ENCODE results near the gene RUSC2. TPM values are rescaled to one million over a fixed set of nuclear protein-coding genes. Genes with fewer than 3 reads are reported as not detected.

Gene RUSC2
- total and polyA plus RNA-seq, 2 donors (not counting 1 experiment from before 2014, with no cell fraction given) = 0.27 to 0.76 TPM

DNA sequence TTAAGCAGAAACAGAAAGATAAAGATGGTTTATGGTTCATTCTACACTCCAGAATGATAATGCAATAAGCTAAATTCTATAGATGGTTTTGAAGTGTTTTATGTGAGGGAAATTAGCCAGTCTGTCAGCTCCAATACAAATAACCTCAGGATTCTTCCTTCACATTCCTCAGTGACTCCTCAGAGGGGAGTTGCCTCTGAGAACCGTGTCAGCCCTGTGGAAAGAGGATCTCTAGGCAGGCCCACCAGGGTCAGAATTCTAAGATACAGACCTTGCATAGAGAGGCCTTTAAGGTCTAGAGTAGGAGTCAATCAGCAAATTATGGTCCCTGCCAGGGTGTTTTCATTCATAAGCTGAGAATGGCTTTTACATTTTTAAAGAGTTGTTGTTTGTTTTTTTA lies 26.6 kb downstream of the RUSC2 start:
- no CpG with 5 or more reads among the region's 1 CpG for WGBS (ENCODE audit: insufficient coverage)

DNA sequence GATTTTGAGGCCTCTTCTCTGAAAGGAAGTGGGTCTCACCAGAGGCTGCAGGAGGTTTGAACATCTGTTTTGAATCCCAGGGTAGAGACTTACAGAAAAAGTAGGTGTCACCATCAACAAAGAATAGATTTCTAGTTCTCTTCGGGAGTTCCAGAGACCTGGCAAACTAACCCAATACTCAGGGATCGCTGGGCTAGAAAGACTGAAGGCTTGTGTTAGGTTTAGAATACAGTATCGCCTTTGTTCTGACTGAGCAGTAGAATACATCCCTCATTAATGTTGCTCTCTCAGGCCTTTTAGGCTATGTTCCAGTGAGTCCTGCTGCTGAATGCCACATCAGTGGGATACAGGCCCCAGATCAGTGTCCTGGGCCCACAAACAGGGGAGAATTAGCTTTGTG lies 27.2 kb downstream of the RUSC2 start:
- H3K4me1 ChIP-seq (ENCODE audit: control insufficient read depth in 2 of 2, insufficient read depth in 2 of 2, low read length in 2 of 2) = no peaks in the 10 kb centered on the region
- CTCF ChIA-PET = no interaction called here
- no peaks in the 10 kb centered on the region for H4K20me1 ChIP-seq (ENCODE audit: control insufficient read depth, insufficient read depth, low read length, poor library complexity, severe bottlenecking)
- Mint-ChIP-seq H3K9me3 (ENCODE audit: insufficient read depth) (no peaks in the 10 kb centered on the region), H3K27me3 (peaks cover 10% of the 10 kb centered on the region), H3K4me1 (no peaks in the 10 kb centered on the region), H3K27ac (no peak overlapping the region), H3K4me3 (no peak overlapping the region)
- no peak overlapping the region for H3K4me2 ChIP-seq (replicated peaks; ENCODE audit: low read depth, low read length, poor library complexity, severe bottlenecking)
- H3K36me3 ChIP-seq (replicated peaks in 1 of 2; ENCODE audit: control extremely low read depth in 1 of 2, control insufficient read depth in 1 of 2, extremely low read depth in 1 of 2, insufficient read depth in 2 of 2, low read length in 1 of 2) = no peaks in the 10 kb centered on the region
- WGBS (ENCODE audit: insufficient coverage) = 100% methylated on average over 3 of the region's 3 CpGs
- no peak overlapping the region for H2AFZ ChIP-seq (ENCODE audit: insufficient read depth, low read depth, low read length, poor library complexity, severe bottlenecking)
- ATAC-seq (ENCODE audit: low read depth) = no peak
- no peak overlapping the region for H3K27ac ChIP-seq (ENCODE audit: low read length in 2 of 2)
- no peak overlapping the region for H3K9ac ChIP-seq (ENCODE audit: low read length)
- intact Hi-C loops (cut with micrococcal nuclease) = no loop called here
- no peaks in the 10 kb centered on the region for H3K79me2 ChIP-seq (ENCODE audit: control insufficient read depth, insufficient read depth, low read length)
- TF ChIP-seq EZH2 (IDR thresholded peaks at IDR 0.05; ENCODE audit: borderline replicate concordance, insufficient read depth, low read depth, low read length, poor library complexity, severe bottlenecking) = no peak
- TF ChIP-seq, protein P1, sequence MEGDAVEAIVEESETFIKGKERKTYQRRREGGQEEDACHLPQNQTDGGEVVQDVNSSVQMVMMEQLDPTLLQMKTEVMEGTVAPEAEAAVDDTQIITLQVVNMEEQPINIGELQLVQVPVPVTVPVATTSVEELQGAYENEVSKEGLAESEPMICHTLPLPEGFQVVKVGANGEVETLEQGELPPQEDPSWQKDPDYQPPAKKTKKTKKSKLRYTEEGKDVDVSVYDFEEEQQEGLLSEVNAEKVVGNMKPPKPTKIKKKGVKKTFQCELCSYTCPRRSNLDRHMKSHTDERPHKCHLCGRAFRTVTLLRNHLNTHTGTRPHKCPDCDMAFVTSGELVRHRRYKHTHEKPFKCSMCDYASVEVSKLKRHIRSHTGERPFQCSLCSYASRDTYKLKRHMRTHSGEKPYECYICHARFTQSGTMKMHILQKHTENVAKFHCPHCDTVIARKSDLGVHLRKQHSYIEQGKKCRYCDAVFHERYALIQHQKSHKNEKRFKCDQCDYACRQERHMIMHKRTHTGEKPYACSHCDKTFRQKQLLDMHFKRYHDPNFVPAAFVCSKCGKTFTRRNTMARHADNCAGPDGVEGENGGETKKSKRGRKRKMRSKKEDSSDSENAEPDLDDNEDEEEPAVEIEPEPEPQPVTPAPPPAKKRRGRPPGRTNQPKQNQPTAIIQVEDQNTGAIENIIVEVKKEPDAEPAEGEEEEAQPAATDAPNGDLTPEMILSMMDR (IDR thresholded peaks at IDR 0.05) = no peak
- H3K9me3 ChIP-seq (ENCODE audit: control extremely low read depth in 1 of 3, control insufficient read depth in 2 of 3, insufficient read depth in 1 of 3, low read length in 2 of 3) = no peaks in the 10 kb centered on the region
- DNase-seq = no peak
- H3K4me3 ChIP-seq (ENCODE audit: control extremely low read depth in 1 of 5, extremely low read depth in 1 of 5, insufficient read depth in 1 of 5, low read depth in 2 of 5, low read length in 4 of 5) = no peak overlapping the region
- H3K27me3 ChIP-seq (replicated peaks in 1 of 4; ENCODE audit: control extremely low read depth in 1 of 4, control insufficient read depth in 3 of 4, insufficient read depth in 4 of 4, low read length in 3 of 4) = no peaks in the 10 kb centered on the region
- POLR2A ChIA-PET = interaction anchor here (0.6 kb wide), 1 partner anchor 52 kb away, joined by 3 read pairs; no protein-coding TSS in a partner anchor

More for the DNA sequence above, 26.6 kb downstream of the RUSC2 start:
- no peak for DNase-seq
- H3K4me1 Mint-ChIP-seq = no peaks in the 10 kb centered on the region
- no peaks in the 10 kb centered on the region for H3K79me2 ChIP-seq (ENCODE audit: control insufficient read depth, insufficient read depth, low read length)
- no peak overlapping the region for H3K4me3 ChIP-seq (ENCODE audit: control extremely low read depth in 1 of 5, extremely low read depth in 1 of 5, insufficient read depth in 1 of 5, low read depth in 2 of 5, low read length in 4 of 5)
- H3K27ac Mint-ChIP-seq = no peak overlapping the region
- H3K4me1 ChIP-seq (ENCODE audit: control insufficient read depth in 2 of 2, insufficient read depth in 2 of 2, low read length in 2 of 2) = no peaks in the 10 kb centered on the region
- no peaks in the 10 kb centered on the region for H3K9me3 ChIP-seq (ENCODE audit: control extremely low read depth in 1 of 3, control insufficient read depth in 2 of 3, insufficient read depth in 1 of 3, low read length in 2 of 3)
- no peaks in the 10 kb centered on the region for H3K27me3 ChIP-seq (replicated peaks in 1 of 4; ENCODE audit: control extremely low read depth in 1 of 4, control insufficient read depth in 3 of 4, insufficient read depth in 4 of 4, low read length in 3 of 4)
- H3K27ac ChIP-seq (ENCODE audit: low read length in 2 of 2) = no peak overlapping the region
- TF ChIP-seq EZH2 (IDR thresholded peaks at IDR 0.05; ENCODE audit: borderline replicate concordance, insufficient read depth, low read depth, low read length, poor library complexity, severe bottlenecking) = no peak
- TF ChIP-seq, protein P1 (IDR thresholded peaks at IDR 0.05) = no peak
- peaks cover 10% of the 10 kb centered on the region for H3K27me3 Mint-ChIP-seq
- no peaks in the 10 kb centered on the region for H3K36me3 ChIP-seq (replicated peaks in 1 of 2; ENCODE audit: control extremely low read depth in 1 of 2, control insufficient read depth in 1 of 2, extremely low read depth in 1 of 2, insufficient read depth in 2 of 2, low read length in 1 of 2)
- ATAC-seq (ENCODE audit: low read depth) = no peak
- H2AFZ ChIP-seq (ENCODE audit: insufficient read depth, low read depth, low read length, poor library complexity, severe bottlenecking) = no peak overlapping the region
- H3K4me2 ChIP-seq (replicated peaks; ENCODE audit: low read depth, low read length, poor library complexity, severe bottlenecking) = no peak overlapping the region
- H3K9me3 Mint-ChIP-seq (ENCODE audit: insufficient read depth) = no peaks in the 10 kb centered on the region
- CTCF ChIA-PET = interaction anchor here (0.7 kb wide), 1 partner anchor 23 kb away, joined by 3 read pairs; no protein-coding TSS in a partner anchor
- H4K20me1 ChIP-seq (ENCODE audit: control insufficient read depth, insufficient read depth, low read length, poor library complexity, severe bottlenecking) = no peaks in the 10 kb centered on the region
- no peak overlapping the region for H3K4me3 Mint-ChIP-seq
- POLR2A ChIA-PET = no interaction called here
- H3K9ac ChIP-seq (ENCODE audit: low read length) = no peak overlapping the region
- intact Hi-C loops (cut with micrococcal nuclease) = no loop called here

All from B cell (primary cell).